ENCODE results near the gene NDNF.

DNA sequence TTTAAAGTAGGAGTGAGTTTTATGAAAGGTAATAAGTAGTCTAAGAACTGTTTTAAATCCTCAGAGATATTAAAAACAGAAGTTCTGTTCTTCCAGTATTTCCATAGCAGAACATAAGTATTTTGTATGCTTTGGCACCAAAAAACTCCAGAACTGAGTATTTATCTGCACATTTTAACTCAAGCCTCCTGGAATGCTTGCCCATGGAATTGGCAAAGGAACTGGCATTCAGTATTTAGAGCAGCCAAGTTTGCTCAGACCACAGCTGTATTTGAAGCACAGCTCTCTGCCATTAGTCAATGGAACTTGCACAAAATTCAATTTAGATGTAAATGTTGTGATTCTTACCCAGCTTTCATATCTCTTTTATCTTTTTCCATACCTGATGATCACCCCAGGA, 42.2 kb downstream of the NDNF start:
- TF ChIP-seq GATA2 (IDR thresholded peaks at IDR 0.05; ENCODE audit: low read depth, low read length) (no peak), GATA3 (IDR thresholded peaks at IDR 0.05; ENCODE audit: low read depth, low read length) (no peak)

Measured in SH-SY5Y (cell line).